AG08396 (cell line): ENCODE results near the gene AP5Z1.
"Not testable (repeated sequence)": the region's sequence is repeated elsewhere in the genome, so short reads cannot be mapped to it uniquely, and the experiment has no call there.

Experiments used
- DNase-seq: peaks from one replicate; pipeline ENCODE4 v3.0.0; 2012; ENCODE audit warnings: low spot score, mixed read lengths

The AP5Z1 gene

GRCh38 chr7:4788627-4789189 lies 13.3 kb downstream of the AP5Z1 start:
- no peak for DNase-seq

GRCh38 chr7:4789194-4790077 lies 14.0 kb downstream of the AP5Z1 start:
- no peak for DNase-seq

GRCh38 chr7:4790078-4790465 lies 14.6 kb downstream of the AP5Z1 start:
- DNase-seq, result no peak

GRCh38 chr7:4790516-4790991 lies 15.1 kb downstream of the AP5Z1 start:
- DNase-seq, result no peak

GRCh38 chr7:4791101-4791737 lies 15.8 kb downstream of the AP5Z1 start:
- DNase-seq, result no peak

GRCh38 chr7:4791738-4792536 lies 16.5 kb downstream of the AP5Z1 start:
- DNase-seq, result peak; percentile 86

GRCh38 chr7:4792537-4793126 lies 17.2 kb downstream of the AP5Z1 start:
- DNase-seq, result no peak

- not testable (repeated sequence) for DNase-seq
These were observed 18.1 kb downstream of the AP5Z1 start for GRCh38 chr7:4793385-4793993.

- not testable (repeated sequence) for DNase-seq
These were observed 18.7 kb downstream of the AP5Z1 start for GRCh38 chr7:4794171-4794570.

GRCh38 chr7:4794591-4795350 lies 19.3 kb downstream of the AP5Z1 start:
- no peak for DNase-seq

- DNase-seq, result no peak
These were observed 21.0 kb downstream of the AP5Z1 start for GRCh38 chr7:4796453-4796852.

GRCh38 chr7:4797858-4798705 lies 22.7 kb downstream of the AP5Z1 start:
- peak; percentile 89 for DNase-seq

GRCh38 chr7:4798706-4799235 lies 23.3 kb downstream of the AP5Z1 start:
- DNase-seq, result no peak

GRCh38 chr7:4799508-4800268 lies 24.3 kb downstream of the AP5Z1 start:
- DNase-seq, result peak; percentile 59

GRCh38 chr7:4800487-4800886 lies 25.1 kb downstream of the AP5Z1 start:
- DNase-seq, result no peak

- no peak for DNase-seq
These were observed 25.8 kb downstream of the AP5Z1 start for GRCh38 chr7:4800926-4801838.

- no peak for DNase-seq
These were observed 26.4 kb downstream of the AP5Z1 start for GRCh38 chr7:4801839-4802231.
